Measurements from ENCODE around the gene SETD3.
"Not testable (repeated sequence)": the region's sequence is repeated elsewhere in the genome, so short reads cannot be mapped to it uniquely, and the experiment has no call there.

SETD3 gene

DNA sequence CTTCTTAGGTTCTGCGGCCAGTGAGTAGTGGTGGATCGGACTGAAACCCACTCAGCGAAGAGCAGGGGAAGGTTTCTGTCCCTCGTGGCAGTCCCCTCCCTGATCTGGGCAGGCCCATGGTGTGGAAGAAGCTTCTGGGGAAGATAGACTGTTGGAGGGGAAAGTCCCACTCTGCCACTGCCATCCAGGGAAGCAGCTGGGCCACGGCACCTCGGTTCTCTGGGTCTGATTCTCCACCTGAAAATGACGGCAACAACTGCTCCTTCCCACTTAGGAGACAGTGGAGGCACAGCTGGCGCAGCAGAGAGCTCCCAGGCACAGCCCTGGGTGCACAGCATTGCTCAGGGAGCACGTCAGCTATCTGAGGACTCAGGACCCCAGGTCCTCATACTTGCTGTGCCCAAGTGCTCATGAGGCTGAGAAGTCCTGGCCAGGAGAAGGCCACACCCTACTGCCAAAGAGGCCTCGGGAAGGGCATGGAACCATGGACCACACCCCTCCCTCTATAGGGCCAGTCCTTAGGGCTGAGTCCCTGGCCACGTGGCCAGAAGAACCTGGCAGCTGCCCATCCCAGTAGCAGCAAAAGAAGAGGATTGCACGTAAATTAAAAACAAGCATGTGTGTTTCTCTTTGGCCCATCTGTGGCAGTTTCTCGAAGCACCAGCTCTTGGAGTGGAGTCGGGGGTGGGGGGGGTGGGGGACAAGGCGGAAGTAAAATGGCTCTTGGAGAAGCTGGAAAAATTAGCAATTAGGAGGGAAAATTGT, 123.3 kb downstream of the SETD3 start:
- no peak for DNase-seq

DNA sequence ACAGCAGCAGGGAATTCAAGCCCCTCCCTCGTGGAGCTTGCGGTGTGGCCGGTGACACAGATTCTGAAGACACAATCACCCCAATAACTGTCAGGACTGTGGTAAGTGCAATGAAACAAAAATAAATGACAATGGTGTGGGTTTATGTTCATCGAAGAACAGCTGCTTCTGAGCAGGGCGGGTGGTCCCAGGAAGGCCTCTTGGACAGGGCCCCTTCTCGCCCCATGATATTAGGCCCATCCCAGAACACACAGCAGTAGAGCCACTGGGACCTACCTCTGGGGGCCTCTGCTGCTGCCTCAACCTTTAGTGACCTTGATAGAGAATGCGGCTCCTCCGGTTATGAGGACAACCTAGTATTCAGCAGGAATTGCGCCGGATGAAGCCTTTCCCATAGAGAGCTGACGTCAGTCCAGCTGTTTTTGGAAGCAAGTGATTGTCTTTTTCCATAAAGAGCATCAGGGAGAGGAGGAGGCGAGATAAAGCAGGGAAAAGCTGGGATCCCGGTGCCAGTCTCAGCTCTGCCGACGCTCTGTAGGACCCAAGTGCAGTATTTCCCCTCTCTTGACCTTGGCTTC, 124.5 kb downstream of the SETD3 start:
- no peak for DNase-seq

DNA sequence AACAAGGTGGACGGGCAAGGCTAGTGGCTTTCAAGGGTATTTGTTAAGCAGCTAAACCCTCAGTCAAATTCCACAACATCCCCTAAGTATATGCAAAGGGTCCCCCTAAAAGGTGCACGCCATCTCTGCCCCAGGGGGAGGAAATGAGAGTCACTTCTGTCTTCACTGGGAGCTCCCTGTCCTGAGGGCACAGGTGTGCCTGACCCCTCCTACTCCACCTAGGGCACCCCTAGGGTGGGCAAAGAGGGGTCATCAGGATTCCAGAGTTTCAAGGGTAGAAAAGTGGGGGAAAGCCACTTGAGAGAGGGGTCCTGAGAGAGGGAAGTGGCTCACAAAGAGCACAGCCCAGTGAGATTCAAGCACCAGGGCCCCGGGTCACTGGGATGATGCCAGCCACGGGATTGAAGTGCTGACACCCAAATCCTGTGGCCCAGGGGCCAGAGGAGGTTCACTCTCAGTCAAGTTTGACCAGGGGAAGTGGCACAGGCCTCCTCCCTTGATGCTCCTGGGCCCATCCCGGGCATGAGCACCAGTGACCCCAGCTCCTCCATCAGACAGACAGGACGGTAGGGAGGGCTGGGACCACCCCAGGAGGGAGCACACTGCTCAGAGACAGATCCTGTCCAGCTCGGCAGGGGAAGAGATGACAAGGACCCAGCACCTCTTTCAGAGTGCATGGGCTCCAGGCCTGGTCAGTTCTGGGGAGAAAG, 126.3 kb downstream of the SETD3 start:
- no peak for DNase-seq

GRCh38 chr14:99352688-99353280, 127.9 kb downstream of the SETD3 start:
- no peak for DNase-seq

DNA sequence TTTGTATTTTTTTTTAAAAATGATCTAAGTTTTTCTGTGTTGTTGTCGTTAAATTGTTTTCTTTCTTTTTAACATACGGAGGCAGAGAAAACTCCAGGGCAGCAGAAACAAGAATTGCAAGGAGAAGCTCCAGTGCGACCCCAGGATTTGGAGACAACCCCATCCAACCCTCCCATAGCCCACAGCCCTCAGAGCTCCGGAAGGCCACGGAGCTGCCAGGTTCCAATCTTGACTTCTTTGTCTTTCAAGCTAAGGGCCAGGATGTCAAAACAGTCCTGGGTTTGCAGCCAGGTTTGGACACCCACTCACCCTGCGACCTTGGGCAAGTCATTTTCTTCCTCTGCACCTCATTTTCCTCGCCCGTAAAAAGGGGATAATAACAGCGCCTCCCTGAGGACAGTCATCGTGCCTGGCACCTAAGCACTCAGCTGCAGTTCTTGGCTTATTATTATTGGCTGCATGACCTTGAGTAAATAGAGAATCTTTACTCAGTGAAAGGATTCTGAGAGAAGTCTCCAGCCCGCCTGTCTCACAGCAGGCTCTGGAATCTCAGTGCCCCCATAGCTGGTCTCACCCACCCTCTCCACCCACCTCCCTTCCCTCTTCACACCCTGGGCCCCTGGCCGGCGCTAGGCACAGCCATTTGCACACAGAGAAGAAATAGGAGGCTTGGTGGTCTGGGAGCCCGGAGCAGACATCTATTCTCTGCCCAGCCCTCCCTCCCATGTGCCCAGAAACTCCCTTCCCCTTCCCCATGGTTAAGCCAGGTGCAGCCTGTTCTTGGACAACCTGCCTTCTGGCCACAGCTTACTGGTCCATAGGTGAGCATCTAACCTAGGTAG, 129.3 kb downstream of the SETD3 start:
- DNase-seq, result no peak

DNA sequence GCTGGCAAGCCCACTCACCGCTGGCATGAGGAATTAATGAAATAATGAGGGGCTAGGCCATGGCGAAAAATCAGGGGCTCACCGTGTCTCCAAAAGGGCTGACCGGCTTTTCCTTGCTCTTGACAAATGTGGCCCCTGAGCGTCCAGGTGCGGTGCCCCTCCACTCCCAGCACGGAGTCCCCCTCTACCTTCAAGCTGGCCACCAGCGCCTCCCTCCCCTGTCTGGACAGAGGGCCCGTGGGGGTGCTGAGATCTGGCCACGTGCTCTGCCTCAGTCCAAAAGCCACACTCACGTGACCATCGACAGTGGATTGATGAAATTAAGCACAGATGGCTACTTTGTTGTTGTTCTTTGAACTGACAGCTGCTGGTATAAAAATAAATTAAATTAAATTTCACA, 129.9 kb downstream of the SETD3 start:
- no peak for DNase-seq

GRCh38 chr14:99349721-99350495, 130.8 kb downstream of the SETD3 start:
- no peak for DNase-seq

DNA sequence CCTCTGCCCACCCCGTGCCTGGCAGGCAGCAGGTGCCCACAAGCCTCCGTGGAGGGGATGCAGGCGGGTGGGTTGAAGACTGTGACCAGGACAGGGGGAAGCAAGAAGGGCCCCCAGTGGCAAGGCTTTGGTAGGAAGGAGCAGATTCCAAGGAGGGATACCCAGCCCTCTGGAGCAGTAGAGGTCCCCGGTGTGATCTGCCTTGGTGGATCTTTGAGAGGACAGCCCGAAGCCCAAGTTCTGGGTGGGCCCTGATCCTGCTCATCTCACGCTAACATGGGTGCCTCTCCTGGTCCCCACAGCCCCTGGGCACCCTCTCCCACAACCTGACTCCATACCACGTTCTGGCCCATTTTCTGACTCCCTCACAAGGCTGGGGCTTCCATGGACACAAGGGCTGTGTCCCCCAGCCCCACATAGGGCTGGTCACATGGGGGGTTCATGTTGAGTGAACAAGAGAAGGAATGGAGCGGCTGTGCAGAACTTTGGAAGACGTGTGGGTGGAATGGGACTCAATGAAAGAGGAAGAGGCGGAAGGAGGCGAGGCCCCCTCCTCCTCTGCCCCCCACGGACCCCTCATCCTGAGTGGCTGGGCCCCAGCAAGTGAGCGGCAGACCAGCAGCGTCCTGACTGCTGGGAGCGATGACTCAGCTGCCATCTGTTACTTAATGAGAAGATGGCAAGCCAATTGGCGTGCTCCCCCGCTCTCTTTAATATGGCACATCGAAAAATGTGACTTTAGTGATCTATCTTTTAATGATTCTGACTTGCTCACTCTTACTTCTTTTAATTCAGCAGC, 131.6 kb downstream of the SETD3 start:
- DNase-seq, result no peak

- DNase-seq, result not testable (repeated sequence)
Observed at GRCh38 chr14:99348231-99348630, 132.4 kb downstream of the SETD3 start.
